Sigmoid colon (tissue), 7 donors: ENCODE results near the gene DNAH9. TPM values are rescaled to one million over a fixed set of nuclear protein-coding genes. Genes with fewer than 3 reads are reported as not detected.

ENCODE experiments used
- DNase-seq: peaks from one replicate; pipeline ENCODE4 v3.0.0-alpha.2; 2019
- H3K27ac ChIP-seq, 4 donors: fragments of 200-600 bp; sonication (generic); one replicate each; pipeline ENCODE4 v1.5.1; 2016 to 2019; ENCODE audit warnings: mild to moderate bottlenecking in 1 of 4
- H3K27me3 ChIP-seq, 3 donors: fragments of 200-600 bp; sonication (generic); one replicate each; pipeline ENCODE4 v1.5.1; 2019; ENCODE audit warnings: mild to moderate bottlenecking in 1 of 3
- H3K36me3 ChIP-seq, 4 donors: fragments of 200-600 bp; sonication (generic); one replicate each; pipeline ENCODE4 v1.5.1; 2016 to 2019
- H3K4me1 ChIP-seq, 4 donors: fragments of 200-600 bp; sonication (generic); one replicate each; pipeline ENCODE4 v1.5.1; 2017 to 2019
- H3K4me3 ChIP-seq, 4 donors: fragments of 200-600 bp; sonication (generic); one replicate each; pipeline ENCODE4 v1.5.1; 2017 to 2019; ENCODE audit warnings: mild to moderate bottlenecking in 2 of 4, moderate library complexity in 1 of 4
- H3K9me3 ChIP-seq, 4 donors: fragments of 200-600 bp in 3 of 4; sonication (generic) in 3 of 4; one replicate each; pipeline versions ENCODE4 v1.5.1 to v1.6.1; 2013 to 2019
- EP300 ChIP-seq, 4 donors: sonication (generic); formaldehyde crosslinking; IDR thresholded peaks; one replicate each; pipeline ENCODE4 v1.6.1; 2017; ENCODE audit warnings: antibody characterized with exemption in 4 of 4
- POLR2A ChIP-seq, 2 donors: fragments of 450-650 bp; IDR thresholded peaks; one replicate each; pipeline ENCODE4 v1.6.1; 2016; ENCODE audit warnings: antibody characterized with exemption in 2 of 2, mild to moderate bottlenecking in 2 of 2, moderate library complexity in 2 of 2
- POLR2AphosphoS5 ChIP-seq, 4 donors: sonication (generic); formaldehyde crosslinking; IDR thresholded peaks; one replicate each; pipeline ENCODE4 v1.6.1; 2017; ENCODE audit warnings: antibody characterized with exemption in 4 of 4
- WGBS, 2 donors: extraction: QIAGEN DNeasy Blood & Tissue Kit; methylation state at CpG; one replicate each; pipeline ENCODE4 v1.1.7; 2013; 5-methylcytosine and 5-hydroxymethylcytosine counted together
- intact Hi-C: fragments of 100-400 bp; cut with DNase I; formaldehyde crosslinking; loops from one replicate; pipeline ENCODE4 v1.15.1; 2023
- polyA plus RNA-seq, 3 donors: library from polyadenylated mRNA; stranded (reverse); fragments of 200-250 nt; gene quantifications; one replicate each; pipeline ENCODE4 v1.2.3, GENCODE V29; 2013
- total RNA-seq, 4 donors: library from RNA; depleted of rRNA; stranded (reverse); fragments of >200 nt; gene quantifications; one replicate each; pipeline ENCODE4 v1.1.0, GENCODE V29; 2016
- TF ChIP-seq, protein P1 (sequence below), 4 experiments: fragments of 450-650 bp in 3 of 4; fragments of 200-600 bp in 1 of 4; IDR thresholded peaks; one replicate each; pipeline ENCODE4 v1.5.1; 2016 to 2019; ENCODE audit warnings: antibody characterized with exemption in 4 of 4, mild to moderate bottlenecking in 3 of 4, moderate library complexity in 2 of 4
- donor health status: healthy with polysubstance abuse.
- donor health status: Bipolar disorder and iron deficiency.
- donor health status: healthy.

Gene DNAH9
- total and polyA plus RNA-seq, 7 donors = under 0.01 to 3.0 (median 0.27) TPM; not detected in 2

DNA sequence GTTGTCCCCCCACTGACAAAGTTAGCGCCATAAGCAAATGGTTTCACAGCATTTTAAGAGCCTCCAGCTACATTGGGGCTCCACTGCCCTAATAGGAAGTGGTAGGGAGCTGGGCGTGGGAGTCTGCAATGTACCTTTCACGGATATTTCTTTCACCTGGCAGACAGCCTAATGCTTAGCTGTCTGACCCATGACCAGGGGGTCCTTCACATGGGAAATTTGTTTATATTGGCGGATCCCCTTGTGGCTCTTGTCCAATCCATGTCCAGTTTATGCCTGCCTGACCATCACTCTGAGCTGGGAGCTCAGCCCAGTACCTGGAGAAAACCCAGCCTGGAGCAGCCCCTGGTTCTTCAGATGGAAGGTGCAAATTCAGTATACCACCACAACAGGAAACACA lies 254.0 kb downstream of the DNAH9 start:
- H3K27me3 ChIP-seq = no peaks in the 10 kb centered on the region
- intact Hi-C loops = no loop called here
- H3K4me1 ChIP-seq = no peaks in the 10 kb centered on the region
- no peaks in the 10 kb centered on the region for H3K36me3 ChIP-seq
- H3K27ac ChIP-seq = no peak overlapping the region
- 53 to 75% methylated on average over 4 of the region's 4 CpGs for WGBS, 2 donors
- TF ChIP-seq EP300 (IDR thresholded peaks at IDR 0.05) = no peak
- TF ChIP-seq, protein P1, sequence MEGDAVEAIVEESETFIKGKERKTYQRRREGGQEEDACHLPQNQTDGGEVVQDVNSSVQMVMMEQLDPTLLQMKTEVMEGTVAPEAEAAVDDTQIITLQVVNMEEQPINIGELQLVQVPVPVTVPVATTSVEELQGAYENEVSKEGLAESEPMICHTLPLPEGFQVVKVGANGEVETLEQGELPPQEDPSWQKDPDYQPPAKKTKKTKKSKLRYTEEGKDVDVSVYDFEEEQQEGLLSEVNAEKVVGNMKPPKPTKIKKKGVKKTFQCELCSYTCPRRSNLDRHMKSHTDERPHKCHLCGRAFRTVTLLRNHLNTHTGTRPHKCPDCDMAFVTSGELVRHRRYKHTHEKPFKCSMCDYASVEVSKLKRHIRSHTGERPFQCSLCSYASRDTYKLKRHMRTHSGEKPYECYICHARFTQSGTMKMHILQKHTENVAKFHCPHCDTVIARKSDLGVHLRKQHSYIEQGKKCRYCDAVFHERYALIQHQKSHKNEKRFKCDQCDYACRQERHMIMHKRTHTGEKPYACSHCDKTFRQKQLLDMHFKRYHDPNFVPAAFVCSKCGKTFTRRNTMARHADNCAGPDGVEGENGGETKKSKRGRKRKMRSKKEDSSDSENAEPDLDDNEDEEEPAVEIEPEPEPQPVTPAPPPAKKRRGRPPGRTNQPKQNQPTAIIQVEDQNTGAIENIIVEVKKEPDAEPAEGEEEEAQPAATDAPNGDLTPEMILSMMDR (IDR thresholded peaks at IDR 0.05) = no peak
- no peak for TF ChIP-seq POLR2A (IDR thresholded peaks at IDR 0.05)
- no peak for TF ChIP-seq POLR2AphosphoS5 (IDR thresholded peaks at IDR 0.05)
- no peak for DNase-seq
- no peak overlapping the region for H3K4me3 ChIP-seq
- H3K9me3 ChIP-seq = no peaks in the 10 kb centered on the region

DNA sequence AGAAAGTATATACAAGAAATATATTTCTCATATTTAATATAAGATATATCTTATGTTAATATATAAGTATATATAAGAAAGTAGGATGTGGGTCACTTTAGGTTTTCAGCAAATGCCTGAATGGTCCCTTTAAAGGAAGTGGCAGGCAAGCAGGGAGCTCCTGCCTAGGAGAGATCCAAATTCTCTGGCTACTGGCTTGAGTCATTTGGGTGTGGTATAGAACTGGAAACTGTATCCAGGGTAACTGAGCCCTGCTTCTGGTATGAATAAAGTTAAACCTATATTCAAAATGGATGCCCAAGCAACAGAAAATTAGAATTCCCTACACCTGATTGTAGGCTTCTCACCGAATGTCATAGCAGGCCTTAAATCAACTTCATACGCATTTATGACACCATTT lies 254.6 kb downstream of the DNAH9 start:
- peak overlapping the region in 2 of 4 donors; percentile 11 to 34 for H3K27ac ChIP-seq
- H3K4me1 ChIP-seq = no peaks in the 10 kb centered on the region
- H3K27me3 ChIP-seq = no peaks in the 10 kb centered on the region
- no peaks in the 10 kb centered on the region for H3K9me3 ChIP-seq
- WGBS, 2 donors = 23 to 71% methylated on average over 2 of the region's 2 CpGs
- no peak for DNase-seq
- H3K36me3 ChIP-seq = no peaks in the 10 kb centered on the region
- intact Hi-C loops = no loop called here
- H3K4me3 ChIP-seq = no peak overlapping the region
- TF ChIP-seq EP300 (IDR thresholded peaks at IDR 0.05) (no peak), POLR2A (IDR thresholded peaks at IDR 0.05) (no peak), POLR2AphosphoS5 (IDR thresholded peaks at IDR 0.05) (no peak)
- TF ChIP-seq, protein P1 (IDR thresholded peaks at IDR 0.05) = no peak

DNA sequence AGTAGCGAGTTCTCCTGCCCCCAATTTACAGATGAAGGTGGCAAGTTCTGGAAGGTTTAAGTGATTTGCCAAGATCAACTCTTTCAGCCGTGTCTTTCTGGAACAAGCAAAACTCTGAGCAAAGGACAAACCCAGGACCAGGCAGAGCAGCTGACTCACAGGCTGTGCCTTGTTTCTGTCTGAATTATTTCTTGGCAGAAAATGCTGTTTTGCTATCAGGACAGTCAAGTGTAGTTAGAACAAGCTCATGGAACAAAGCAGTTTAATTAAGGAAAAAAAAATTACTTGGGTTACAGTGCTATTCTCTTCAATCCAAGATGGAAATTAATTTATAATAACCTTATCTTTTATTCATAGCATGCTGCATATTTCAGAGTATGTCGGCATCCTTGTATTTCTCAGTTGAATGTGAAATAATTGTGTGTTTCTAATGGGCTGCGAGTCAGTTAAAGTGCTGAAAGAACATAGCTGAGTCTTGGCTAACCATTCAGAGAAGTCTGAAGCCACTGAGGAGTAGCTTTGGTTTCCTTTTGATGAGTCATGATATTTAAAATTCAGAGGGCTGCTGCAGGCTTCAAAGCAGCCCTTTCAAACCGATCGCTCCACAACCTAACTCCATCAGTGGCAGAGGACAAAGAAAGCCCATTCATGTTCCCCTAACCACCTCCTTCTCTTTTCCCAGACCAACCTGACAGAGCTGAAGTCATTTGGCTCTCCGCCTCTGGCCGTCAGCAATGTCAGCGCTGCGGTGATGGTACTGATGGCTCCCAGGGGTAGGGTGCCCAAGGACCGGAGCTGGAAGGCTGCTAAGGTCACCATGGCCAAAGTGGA lies 255.3 kb downstream of the DNAH9 start:
- H3K4me3 ChIP-seq = no peak overlapping the region
- intact Hi-C loops = no loop called here
- H3K27ac ChIP-seq = peak overlapping the region in 2 of 4 donors; percentile 11 to 34
- TF ChIP-seq EP300 (IDR thresholded peaks at IDR 0.05) = no peak
- no peak for TF ChIP-seq POLR2AphosphoS5 (IDR thresholded peaks at IDR 0.05)
- TF ChIP-seq POLR2A (IDR thresholded peaks at IDR 0.05) = no peak
- TF ChIP-seq, protein P1 (IDR thresholded peaks at IDR 0.05) = no peak
- H3K4me1 ChIP-seq = no peaks in the 10 kb centered on the region
- DNase-seq = no peak
- H3K27me3 ChIP-seq = no peaks in the 10 kb centered on the region
- H3K36me3 ChIP-seq = no peaks in the 10 kb centered on the region
- WGBS, 2 donors = 78 to 83% methylated on average over 11 of the region's 11 CpGs
- no peaks in the 10 kb centered on the region for H3K9me3 ChIP-seq

DNA sequence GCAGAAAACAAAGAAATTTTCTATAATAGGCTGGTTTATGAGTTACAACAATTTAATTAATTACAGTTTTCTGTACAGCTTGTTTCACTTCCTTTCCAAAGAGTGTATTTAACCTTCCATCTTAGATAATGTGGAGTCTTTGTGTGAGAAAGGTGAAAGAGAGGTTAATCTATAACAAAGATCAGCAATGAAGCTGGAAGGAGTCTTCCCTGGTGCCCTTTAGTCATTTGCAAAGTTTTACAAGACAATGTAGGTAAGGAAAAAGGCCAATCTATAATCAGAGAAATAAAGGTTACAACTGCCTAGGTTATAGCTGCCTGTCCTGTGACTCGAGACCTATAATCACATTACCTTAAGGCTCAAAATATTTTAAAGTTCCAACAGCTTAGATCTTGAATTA lies 257.0 kb downstream of the DNAH9 start:
- no peak for TF ChIP-seq EP300 (IDR thresholded peaks at IDR 0.05)
- no peak for TF ChIP-seq POLR2AphosphoS5 (IDR thresholded peaks at IDR 0.05)
- TF ChIP-seq, protein P1 (IDR thresholded peaks at IDR 0.05) = no peak
- TF ChIP-seq POLR2A (IDR thresholded peaks at IDR 0.05) = no peak
- Histone ChIP-seq H3K4me1 (no peaks in the 10 kb centered on the region), H3K9me3 (no peaks in the 10 kb centered on the region), H3K27me3 (no peaks in the 10 kb centered on the region), H3K36me3 (no peaks in the 10 kb centered on the region), H3K4me3 (no peak overlapping the region), H3K27ac (no peak overlapping the region)
- no peak for DNase-seq
- WGBS, 2 donors = 17 to 60% methylated on average over 1 of the region's 1 CpG
- intact Hi-C loops = no loop called here
